Stomach (tissue), 4 donors: Measurements from ENCODE around the gene NKIRAS1.

Experiments used
- CTCF ChIP-seq, 7 experiments: fragments of 450-650 bp in 4 of 7; fragments of 200-600 bp in 3 of 7; sonication (generic) in 3 of 7; IDR thresholded peaks; one replicate each; pipeline ENCODE4 v1.5.1; 2016 to 2019; ENCODE audit warnings: antibody characterized with exemption in 7 of 7, control low read depth in 2 of 7, mild to moderate bottlenecking in 1 of 7
- POLR2A ChIP-seq, 4 donors: fragments of 450-650 bp; IDR thresholded peaks; one replicate each; pipeline ENCODE4 v1.6.1; 2016; ENCODE audit warnings: antibody characterized with exemption in 4 of 4, control low read depth in 2 of 4, mild to moderate bottlenecking in 1 of 4, moderate library complexity in 1 of 4
- POLR2AphosphoS5 ChIP-seq, 3 donors: sonication (generic); formaldehyde crosslinking; IDR thresholded peaks; one replicate each; pipeline ENCODE4 v1.6.1; 2016; ENCODE audit warnings: antibody characterized with exemption in 3 of 3

- TF ChIP-seq CTCF (IDR thresholded peaks at IDR 0.05) = no peak
- no peak for TF ChIP-seq POLR2AphosphoS5 (IDR thresholded peaks at IDR 0.05)
- TF ChIP-seq POLR2A (IDR thresholded peaks at IDR 0.05) = no peak
Measured at GRCh38 chr3:23876923-23877322, 39.9 kb downstream of the NKIRAS1 start.
